DOHH2 (cell line): ENCODE results near the gene IL22.

Experiments used
- H3F3A ChIP-seq: fragments of 200-600 bp; sonication (generic), shearing (Covaris generic); 2 replicates; pipeline ENCODE4 v1.6.0; 2016; ENCODE audit warnings: antibody characterized with exemption, mild to moderate bottlenecking; ENCODE audit not compliant: control insufficient read depth, insufficient read depth
- H3K27ac ChIP-seq: fragments of 200-600 bp; sonication (generic); 2 replicates; pipeline ENCODE4 v1.5.1; 2014; ENCODE audit warnings: low read depth, mild to moderate bottlenecking, low read length, moderate library complexity
- H3K27me3 ChIP-seq: fragments of 200-600 bp; sonication (generic); 2 replicates; pipeline ENCODE4 v1.6.1; 2014; ENCODE audit warnings: mild to moderate bottlenecking, low read length, mixed read lengths; ENCODE audit not compliant: control insufficient read depth
- H3K36me3 ChIP-seq: fragments of 200-600 bp; sonication (generic); 2 replicates; pipeline ENCODE4 v1.6.1; 2014; ENCODE audit warnings: mild to moderate bottlenecking, low read length, moderate library complexity, mixed read lengths; ENCODE audit not compliant: control insufficient read depth
- H3K4me1 ChIP-seq: fragments of 200-600 bp; sonication (generic); 2 replicates; pipeline ENCODE4 v1.6.1; 2014; ENCODE audit warnings: mild to moderate bottlenecking, low read length, mixed read lengths; ENCODE audit not compliant: control insufficient read depth
- H3K4me2 ChIP-seq: fragments of 200-600 bp; sonication (generic); 2 replicates; pipeline ENCODE4 v1.6.0; 2014; ENCODE audit warnings: mild to moderate bottlenecking, low read length, moderate library complexity
- H3K4me3 ChIP-seq: fragments of 200-600 bp; sonication (generic); 2 replicates; pipeline ENCODE4 v1.5.1; 2014; ENCODE audit warnings: mild to moderate bottlenecking, low read length, mixed read lengths
- H3K79me2 ChIP-seq: fragments of 200-600 bp; sonication (generic); 2 replicates; pipeline ENCODE4 v1.6.1; 2014; ENCODE audit warnings: mild to moderate bottlenecking, low read length, mixed read lengths; ENCODE audit not compliant: control insufficient read depth
- H3K9me2 ChIP-seq: fragments of 200-600 bp; sonication (generic); replicated peaks from 2 replicates; pipeline ENCODE4 v1.6.1; 2014; ENCODE audit warnings: mild to moderate bottlenecking, low read length, mixed read lengths; ENCODE audit not compliant: control insufficient read depth
- H3K9me3 ChIP-seq: fragments of 200-600 bp; sonication (generic); 2 replicates; pipeline ENCODE4 v1.6.1; 2014; ENCODE audit warnings: antibody characterized with exemption, low read length, mixed read lengths; ENCODE audit not compliant: control insufficient read depth, insufficient read depth
- H4K20me1 ChIP-seq: fragments of 200-600 bp; sonication (generic); 2 replicates; pipeline ENCODE4 v1.6.0; 2014; ENCODE audit warnings: low read depth, mild to moderate bottlenecking, antibody characterized with exemption, low read length, moderate library complexity; ENCODE audit not compliant: control insufficient read depth, insufficient read depth
- CTCF ChIP-seq: fragments of 200-600 bp; sonication (generic); IDR thresholded peaks from one replicate; pipeline ENCODE4 v1.5.1; 2014; ENCODE audit warnings: antibody characterized with exemption, mild to moderate bottlenecking, low read depth, low read length; ENCODE audit not compliant: poor library complexity, severe bottlenecking
- EZH2phosphoT487 ChIP-seq: fragments of 200-600 bp; sonication (generic); IDR thresholded peaks from 2 replicates; pipeline ENCODE4 v1.6.1; 2017; ENCODE audit warnings: borderline replicate concordance, mild to moderate bottlenecking, antibody characterized with exemption, low read length, moderate library complexity, mixed read lengths

Gene IL22

GRCh38 chr12:68276402-68276930 is 23.1 kb upstream of the IL22 start:
- Histone ChIP-seq H3F3A (no peaks in the 10 kb centered on the region), H3K4me3 (no peak overlapping the region), H3K27ac (no peak overlapping the region), H3K9me2 (no peaks in the 10 kb centered on the region; the same call in 1 of the 2 replicates), H4K20me1 (no peaks in the 10 kb centered on the region), H3K27me3 (no peaks in the 10 kb centered on the region), H3K79me2 (no peaks in the 10 kb centered on the region), H3K4me2 (no peak overlapping the region), H3K36me3 (no peaks in the 10 kb centered on the region), H3K9me3 (no peaks in the 10 kb centered on the region), H3K4me1 (no peaks in the 10 kb centered on the region)
- TF ChIP-seq CTCF (no peak), EZH2phosphoT487 (no peak)

DNA sequence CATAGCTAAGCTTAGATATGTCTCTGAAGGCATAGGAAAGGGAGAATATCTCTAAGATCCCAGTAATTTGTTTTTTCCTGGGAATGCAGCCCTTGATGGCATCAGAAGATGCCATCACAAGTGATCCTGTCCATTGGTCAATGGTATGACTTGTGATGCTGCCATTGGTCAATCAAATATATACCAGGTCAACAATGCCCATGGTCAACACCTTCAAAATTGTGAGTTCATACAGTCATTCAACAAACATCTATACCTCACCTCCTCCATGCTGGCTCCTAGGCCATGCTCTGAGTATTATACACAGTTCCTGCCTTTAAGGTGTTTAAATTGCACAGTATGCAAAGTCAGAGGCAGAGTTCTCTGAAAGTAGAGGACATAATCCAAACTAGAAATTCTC is 19.3 kb upstream of the IL22 start:
- Histone ChIP-seq H3K36me3 (no peaks in the 10 kb centered on the region), H4K20me1 (no peaks in the 10 kb centered on the region), H3K4me1 (no peaks in the 10 kb centered on the region), H3K27me3 (0 out of 2 replicates have a peak, but pooled peaks cover 4% of the 10 kb centered on the region), H3K9me2 (no peaks in the 10 kb centered on the region; the same call in 1 of the 2 replicates), H3K4me2 (no peak overlapping the region), H3K4me3 (no peak overlapping the region), H3K9me3 (no peaks in the 10 kb centered on the region), H3F3A (no peaks in the 10 kb centered on the region), H3K27ac (no peak overlapping the region), H3K79me2 (no peaks in the 10 kb centered on the region)
- no peak for TF ChIP-seq CTCF
- TF ChIP-seq EZH2phosphoT487 = no peak

- no peak overlapping the region for H3K27ac ChIP-seq
These were observed 17.9 kb upstream of the IL22 start for GRCh38 chr12:68271346-68271745.

More at GRCh38 chr12:68271346-68271745, 17.9 kb upstream of the IL22 start:
- Histone ChIP-seq H3K79me2 (no peaks in the 10 kb centered on the region), H3K27me3 (0 out of 2 replicates have a peak, but pooled peaks cover 4% of the 10 kb centered on the region), H3K9me2 (no peaks in the 10 kb centered on the region; the same call in 1 of the 2 replicates), H3K9me3 (no peaks in the 10 kb centered on the region), H3F3A (no peaks in the 10 kb centered on the region), H3K4me1 (no peaks in the 10 kb centered on the region), H4K20me1 (no peaks in the 10 kb centered on the region), H3K4me3 (no peak overlapping the region), H3K4me2 (no peak overlapping the region), H3K36me3 (no peaks in the 10 kb centered on the region)
- TF ChIP-seq EZH2phosphoT487 (no peak), CTCF (no peak)
